SK-N-SH (cell line): Measurements from ENCODE around the gene CDH4.

Experiments used
- EP300 ChIP-seq, 2 experiments: IDR thresholded peaks; 2 replicates each; pipeline versions ENCODE4 v1.4.0 to v1.6.1; 2012; ENCODE audit warnings: borderline replicate concordance in 1 of 2, low read depth in 1 of 2, low read length in 1 of 2
- EZH2phosphoT487 ChIP-seq: fragments of 200-600 bp; sonication (generic); IDR thresholded peaks from 2 replicates; pipeline ENCODE4 v1.6.1; 2017; ENCODE audit warnings: low read depth, mixed run types, mild to moderate bottlenecking, antibody characterized with exemption, moderate library complexity, borderline replicate concordance
- FOXM1 ChIP-seq: IDR thresholded peaks from 2 replicates; pipeline ENCODE4 v1.4.0; 2012; ENCODE audit warnings: low read depth, mild to moderate bottlenecking
- MAX ChIP-seq: IDR thresholded peaks from 2 replicates; pipeline ENCODE4 v1.4.0; 2012; ENCODE audit warnings: low read depth
- NFIC ChIP-seq: IDR thresholded peaks from 2 replicates; pipeline ENCODE4 v1.4.0; 2012; ENCODE audit warnings: borderline replicate concordance
- RAD21 ChIP-seq: IDR thresholded peaks from 2 replicates; pipeline ENCODE4 v1.6.1; 2012; ENCODE audit warnings: mild to moderate bottlenecking, low read length
- USF2 ChIP-seq: fragments of 150-350 bp; IDR thresholded peaks from 2 replicates; pipeline ENCODE4 v1.6.1; 2017; ENCODE audit warnings: antibody characterized with exemption, low read length, low read depth, borderline replicate concordance
- YY1 ChIP-seq: IDR thresholded peaks from 2 replicates; pipeline ENCODE4 v1.4.0; 2012; ENCODE audit warnings: low read depth, mild to moderate bottlenecking
- TF ChIP-seq, protein P1 (sequence below): fragments of 150-350 bp; IDR thresholded peaks from 2 replicates; pipeline ENCODE4 v1.6.1; 2016; ENCODE audit warnings: mild to moderate bottlenecking, low read depth, low read length
- TF ChIP-seq, protein P2 (sequence below): fragments of 200-600 bp; sonication (generic); IDR thresholded peaks from 2 replicates; pipeline ENCODE4 v1.6.1; 2017; ENCODE audit warnings: antibody characterized with exemption, mild to moderate bottlenecking, moderate library complexity

DNA sequence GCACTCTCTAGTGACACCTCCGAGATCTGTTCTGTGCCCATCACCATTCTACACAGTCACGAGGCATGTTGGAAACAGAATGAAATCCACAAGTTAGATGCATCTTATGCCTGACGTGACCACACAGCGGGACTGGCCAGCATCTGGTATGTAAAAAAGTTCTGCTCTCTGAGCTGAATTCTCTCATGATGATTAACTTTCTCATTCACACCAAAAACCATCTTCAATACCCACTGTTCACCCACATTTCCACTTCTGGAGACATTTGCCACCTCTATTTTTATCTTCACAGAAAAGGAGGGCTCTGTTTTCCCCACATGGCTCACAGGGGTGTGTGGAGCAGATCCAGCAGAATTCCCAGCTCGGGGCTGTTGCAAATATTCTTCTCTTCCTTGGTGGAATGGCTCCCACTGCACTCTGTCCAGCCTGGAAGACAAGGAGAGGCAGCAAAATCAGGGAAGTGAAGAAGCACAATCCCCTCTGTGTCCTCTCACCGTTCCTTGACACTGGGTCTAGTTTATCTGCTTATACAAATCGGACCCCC is 510.2 kb downstream of the CDH4 start:
- TF ChIP-seq FOXM1: no peak
- no peak for TF ChIP-seq RAD21
- TF ChIP-seq, protein P1, sequence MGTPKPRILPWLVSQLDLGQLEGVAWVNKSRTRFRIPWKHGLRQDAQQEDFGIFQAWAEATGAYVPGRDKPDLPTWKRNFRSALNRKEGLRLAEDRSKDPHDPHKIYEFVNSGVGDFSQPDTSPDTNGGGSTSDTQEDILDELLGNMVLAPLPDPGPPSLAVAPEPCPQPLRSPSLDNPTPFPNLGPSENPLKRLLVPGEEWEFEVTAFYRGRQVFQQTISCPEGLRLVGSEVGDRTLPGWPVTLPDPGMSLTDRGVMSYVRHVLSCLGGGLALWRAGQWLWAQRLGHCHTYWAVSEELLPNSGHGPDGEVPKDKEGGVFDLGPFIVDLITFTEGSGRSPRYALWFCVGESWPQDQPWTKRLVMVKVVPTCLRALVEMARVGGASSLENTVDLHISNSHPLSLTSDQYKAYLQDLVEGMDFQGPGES: no peak
- TF ChIP-seq MAX: no peak
- TF ChIP-seq USF2: no peak
- TF ChIP-seq YY1: no peak
- TF ChIP-seq, protein P2, sequence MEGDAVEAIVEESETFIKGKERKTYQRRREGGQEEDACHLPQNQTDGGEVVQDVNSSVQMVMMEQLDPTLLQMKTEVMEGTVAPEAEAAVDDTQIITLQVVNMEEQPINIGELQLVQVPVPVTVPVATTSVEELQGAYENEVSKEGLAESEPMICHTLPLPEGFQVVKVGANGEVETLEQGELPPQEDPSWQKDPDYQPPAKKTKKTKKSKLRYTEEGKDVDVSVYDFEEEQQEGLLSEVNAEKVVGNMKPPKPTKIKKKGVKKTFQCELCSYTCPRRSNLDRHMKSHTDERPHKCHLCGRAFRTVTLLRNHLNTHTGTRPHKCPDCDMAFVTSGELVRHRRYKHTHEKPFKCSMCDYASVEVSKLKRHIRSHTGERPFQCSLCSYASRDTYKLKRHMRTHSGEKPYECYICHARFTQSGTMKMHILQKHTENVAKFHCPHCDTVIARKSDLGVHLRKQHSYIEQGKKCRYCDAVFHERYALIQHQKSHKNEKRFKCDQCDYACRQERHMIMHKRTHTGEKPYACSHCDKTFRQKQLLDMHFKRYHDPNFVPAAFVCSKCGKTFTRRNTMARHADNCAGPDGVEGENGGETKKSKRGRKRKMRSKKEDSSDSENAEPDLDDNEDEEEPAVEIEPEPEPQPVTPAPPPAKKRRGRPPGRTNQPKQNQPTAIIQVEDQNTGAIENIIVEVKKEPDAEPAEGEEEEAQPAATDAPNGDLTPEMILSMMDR: no peak
- no peak for TF ChIP-seq EZH2phosphoT487
- no peak for TF ChIP-seq NFIC
- no peak for TF ChIP-seq EP300 (IDR thresholded peaks at IDR 0.05; ENCODE audit: borderline replicate concordance in 1 of 2, low read depth in 1 of 2, low read length in 1 of 2)
